HAP-1 (cell line): ENCODE measurements around the gene TEX52.

Experiments used
- DNase-seq, 2 experiments: peaks; one replicate each; pipeline ENCODE4 v3.0.0-alpha.2; 2016 to 2020; ENCODE audit warnings: low spot score in 2 of 2
- H3K27me3 ChIP-seq: fragments of 250-450 bp; sonication (Bioruptor Pico); 2 replicates; pipeline ENCODE4 v1.5.1; 2020; ENCODE audit warnings: low read depth, mild to moderate bottlenecking, moderate library complexity
- H3K36me3 ChIP-seq: fragments of 250-450 bp; sonication (Bioruptor Pico); replicated peaks from 2 replicates; pipeline ENCODE4 v1.5.1; 2020; ENCODE audit warnings: mild to moderate bottlenecking
- H3K4me1 ChIP-seq: fragments of 250-450 bp; sonication (Bioruptor Pico); 2 replicates; pipeline ENCODE4 v1.5.1; 2020; ENCODE audit warnings: mild to moderate bottlenecking
- H3K4me3 ChIP-seq: fragments of 250-450 bp; sonication (Bioruptor Pico); 2 replicates; pipeline ENCODE4 v1.5.1; 2020; ENCODE audit warnings: mild to moderate bottlenecking, moderate library complexity
- H3K9me3 ChIP-seq: fragments of 250-450 bp; sonication (Bioruptor Pico); 2 replicates; pipeline ENCODE4 v1.5.1; 2020; ENCODE audit warnings: mild to moderate bottlenecking, moderate library complexity
- in situ Hi-C: fragments of 300-500 bp; cut with MboI; formaldehyde crosslinking; loops from 3 replicates; pipeline ENCODE4 v1.14.3; 2020; ENCODE audit warnings: low sequenced_read_pairs, inconsistent platforms, mixed read lengths

TEX52 gene

DNA sequence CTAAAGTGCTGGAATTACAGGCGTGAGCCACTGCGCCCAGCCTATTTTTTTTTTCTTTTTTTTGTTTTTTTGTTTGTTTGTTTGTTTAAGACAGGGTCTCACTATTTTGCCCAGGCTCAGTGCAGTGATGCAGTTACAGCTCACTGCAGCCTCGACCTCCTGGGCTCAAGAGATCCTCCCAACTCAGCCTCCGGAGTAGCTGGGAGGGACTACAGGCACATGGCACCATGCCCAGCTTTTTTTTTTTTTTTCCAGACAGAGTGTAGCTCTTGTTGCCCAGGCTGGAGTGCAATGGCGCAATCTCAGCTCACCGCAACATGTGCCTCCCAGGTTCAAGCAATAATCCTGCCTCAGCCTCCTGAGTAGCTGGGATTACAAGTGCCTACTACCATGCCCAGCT lies 50.1 kb downstream of the TEX52 start:
- peaks cover 52% of the 10 kb centered on the region for H3K36me3 ChIP-seq
- no peaks in the 10 kb centered on the region for H3K27me3 ChIP-seq
- no peak overlapping the region for H3K4me3 ChIP-seq
- no peaks in the 10 kb centered on the region; the same call in 1 of the 2 replicates for H3K4me1 ChIP-seq
- no peaks in the 10 kb centered on the region for H3K9me3 ChIP-seq
- in situ Hi-C loops, result no loop called here
- DNase-seq, result no peak

DNA sequence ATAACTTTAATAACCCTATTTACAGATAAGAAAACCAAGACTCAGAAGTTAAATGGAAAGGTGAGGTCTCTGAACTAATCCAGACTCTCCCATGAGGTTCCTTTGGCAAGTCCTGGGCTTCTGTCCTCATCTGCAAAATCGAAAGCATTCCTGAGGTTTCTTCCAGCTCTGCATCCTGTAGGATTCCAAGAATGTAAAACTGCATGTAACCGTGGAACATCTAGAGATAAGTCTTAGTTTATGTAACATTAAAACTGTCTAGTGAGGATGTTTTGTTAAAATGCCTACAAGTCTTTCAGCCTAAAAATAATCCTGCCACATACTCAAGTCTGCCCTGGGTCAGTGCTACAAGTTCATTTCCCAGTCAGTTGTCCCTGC lies 51.7 kb downstream of the TEX52 start:
- no peaks in the 10 kb centered on the region for H3K4me1 ChIP-seq
- no peak for DNase-seq
- peaks cover 68% of the 10 kb centered on the region for H3K36me3 ChIP-seq
- H3K4me3 ChIP-seq, result no peak overlapping the region
- H3K27me3 ChIP-seq, result no peaks in the 10 kb centered on the region
- in situ Hi-C loops, result no loop called here
- no peaks in the 10 kb centered on the region for H3K9me3 ChIP-seq

DNA sequence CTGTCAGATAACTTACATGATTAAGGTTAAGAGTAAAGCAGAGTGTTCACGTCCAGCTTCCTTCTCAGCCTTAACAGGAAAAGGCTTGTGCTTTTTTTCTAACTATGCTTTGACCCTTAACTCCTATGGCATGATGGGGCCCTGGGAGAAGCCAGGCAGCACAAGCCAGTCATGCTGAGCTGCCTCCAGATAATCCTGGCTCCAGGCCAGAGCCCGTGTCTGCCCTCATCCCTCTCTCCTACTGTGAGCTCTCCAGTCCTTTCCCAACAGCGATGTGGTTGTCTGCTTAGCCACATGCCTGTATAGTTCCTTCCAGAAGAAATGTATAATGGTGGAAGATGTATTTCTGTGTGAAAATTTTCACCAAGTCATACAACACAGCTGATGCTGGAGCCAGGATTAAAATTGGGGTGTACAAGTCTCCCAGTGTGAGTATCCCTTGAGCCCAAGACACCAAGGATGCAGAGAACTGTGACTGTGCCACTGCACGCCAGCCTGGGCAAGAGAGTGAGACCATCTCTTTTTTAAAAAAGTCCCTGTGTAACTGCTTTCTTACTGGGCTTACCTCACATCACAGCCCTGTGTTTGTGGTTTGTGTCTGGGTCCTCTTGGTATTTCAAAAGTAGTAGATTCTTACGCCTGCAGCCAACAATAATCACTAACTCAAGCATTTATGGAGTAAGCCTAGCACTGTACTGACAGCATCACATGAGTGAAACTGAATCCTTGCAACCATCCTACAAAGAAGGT lies 52.3 kb downstream of the TEX52 start:
- Histone ChIP-seq H3K27me3 (no peaks in the 10 kb centered on the region), H3K4me1 (no peaks in the 10 kb centered on the region), H3K36me3 (peaks cover 74% of the 10 kb centered on the region), H3K4me3 (no peak overlapping the region), H3K9me3 (no peaks in the 10 kb centered on the region)
- no peak for DNase-seq
- in situ Hi-C loops, result no loop called here

DNA sequence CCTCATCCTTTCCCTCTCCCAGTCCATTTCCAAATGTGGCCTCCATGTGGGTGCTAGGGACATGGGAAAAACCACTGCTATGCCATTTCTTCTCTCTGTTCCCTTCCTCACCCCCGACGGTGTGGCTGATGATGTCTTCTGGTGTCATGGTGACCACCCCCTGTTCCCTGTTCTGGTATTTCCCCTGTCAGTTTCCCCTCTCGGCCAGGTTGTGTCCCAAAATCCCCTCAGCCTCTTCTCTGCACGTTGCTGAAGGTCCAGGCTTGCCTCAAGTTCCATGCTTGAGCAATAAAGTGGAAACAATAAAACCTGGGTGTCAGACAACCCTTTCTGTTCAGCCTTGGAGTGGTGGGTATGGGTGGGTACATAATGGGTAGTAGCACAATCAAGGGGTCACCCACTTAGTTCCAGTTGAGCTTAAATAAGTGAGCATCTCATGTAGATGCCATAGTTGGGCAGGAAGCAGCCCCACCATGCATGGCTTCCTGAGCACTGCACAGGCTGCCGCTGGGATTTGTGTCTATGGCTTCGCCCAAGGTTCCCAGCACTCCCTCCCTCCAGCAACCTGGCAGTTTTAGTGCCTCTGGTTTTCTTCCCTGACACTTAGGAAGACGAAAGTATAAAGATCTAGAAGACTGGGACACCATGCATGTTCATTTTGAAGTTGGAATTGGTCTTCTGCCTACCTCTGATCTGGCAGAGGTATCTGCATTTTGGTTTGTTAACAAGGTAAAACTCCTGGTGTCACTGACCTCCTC lies 53.0 kb downstream of the TEX52 start:
- Histone ChIP-seq H3K4me3 (no peak overlapping the region), H3K36me3 (peaks cover 81% of the 10 kb centered on the region), H3K9me3 (no peaks in the 10 kb centered on the region), H3K27me3 (no peaks in the 10 kb centered on the region), H3K4me1 (no peaks in the 10 kb centered on the region)
- in situ Hi-C loops, result no loop called here
- DNase-seq, result no peak

DNA sequence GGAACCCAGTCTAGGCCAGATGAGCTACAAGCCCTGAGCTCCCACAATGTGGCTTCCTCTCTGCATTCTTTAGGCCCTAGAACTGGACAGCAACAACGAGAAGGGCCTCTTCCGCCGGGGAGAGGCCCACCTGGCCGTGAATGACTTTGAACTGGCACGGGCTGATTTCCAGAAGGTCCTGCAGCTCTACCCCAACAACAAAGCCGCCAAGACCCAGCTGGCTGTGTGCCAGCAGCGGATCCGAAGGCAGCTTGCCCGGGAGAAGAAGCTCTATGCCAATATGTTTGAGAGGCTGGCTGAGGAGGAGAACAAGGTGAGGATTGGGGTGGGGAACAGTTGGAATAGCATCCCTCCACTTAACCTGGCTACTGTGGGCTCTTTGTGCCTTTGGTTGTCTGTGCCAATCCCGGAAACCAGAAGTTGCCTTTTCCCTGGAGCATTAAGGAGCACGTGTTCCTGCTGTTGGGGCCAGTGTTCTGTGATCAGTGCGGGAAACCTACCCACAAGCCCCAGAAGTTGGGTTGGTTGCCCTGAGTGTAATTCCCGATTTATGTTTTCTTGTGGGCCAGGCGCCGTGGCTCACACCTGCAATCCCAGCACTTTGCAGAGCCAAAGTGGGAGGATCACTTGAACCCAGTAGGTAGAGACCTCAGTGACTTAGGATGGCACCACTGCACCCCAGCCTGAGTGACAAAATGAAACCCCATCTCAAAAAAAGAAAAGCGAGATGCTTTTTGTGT lies 55.6 kb downstream of the TEX52 start:
- H3K27me3 ChIP-seq, result no peaks in the 10 kb centered on the region
- no peaks in the 10 kb centered on the region for H3K9me3 ChIP-seq
- H3K4me3 ChIP-seq, result no peak overlapping the region
- in situ Hi-C loops, result no loop called here
- peaks cover 7% of the 10 kb centered on the region for H3K4me1 ChIP-seq
- no peak for DNase-seq
- peaks cover 100% of the 10 kb centered on the region for H3K36me3 ChIP-seq

DNA sequence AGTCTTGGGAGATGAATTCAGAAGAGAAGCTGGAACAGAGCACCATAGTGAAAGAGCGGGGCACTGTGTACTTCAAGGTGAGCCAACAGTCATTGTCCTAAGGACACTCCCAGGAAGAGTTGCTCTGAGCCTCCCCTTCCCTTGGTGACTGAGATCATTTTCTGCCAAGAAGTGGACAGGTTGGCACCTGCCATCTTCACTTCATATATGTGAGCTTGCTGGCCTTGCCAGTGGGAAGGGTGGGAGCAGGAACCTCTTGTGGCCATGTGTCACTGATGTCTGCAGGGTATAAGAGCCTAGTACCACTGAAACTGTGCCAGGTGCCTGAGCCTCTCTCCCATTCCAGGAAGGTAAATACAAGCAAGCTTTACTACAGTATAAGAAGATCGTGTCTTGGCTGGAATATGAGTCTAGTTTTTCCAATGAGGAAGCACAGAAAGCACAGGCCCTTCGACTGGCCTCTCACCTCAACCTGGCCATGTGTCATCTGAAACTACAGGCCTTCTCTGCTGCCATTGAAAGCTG lies 56.7 kb downstream of the TEX52 start:
- Histone ChIP-seq H3K36me3 (peaks cover 92% of the 10 kb centered on the region), H3K27me3 (no peaks in the 10 kb centered on the region), H3K9me3 (no peaks in the 10 kb centered on the region), H3K4me3 (no peak overlapping the region), H3K4me1 (peaks cover 8% of the 10 kb centered on the region)
- DNase-seq, result no peak
- in situ Hi-C loops, result no loop called here
